Cardiac fibroblast (primary cell): ENCODE data around the gene PROSER3.

ENCODE experiments used
- DNase-seq, 2 donors: peaks; one replicate each; pipeline versions ENCODE4 v3.0.0 to v3.0.0-alpha.2; 2010; ENCODE audit warnings: low read depth in 2 of 2
- H3K4me3 ChIP-seq, 2 donors: replicated peaks in 1 of 2; 1 replicate in 1 of 2; 2 replicates in 1 of 2; pipeline ENCODE4 v1.5.1; 2011; ENCODE audit warnings: low read depth in 2 of 2, low read length in 2 of 2, mild to moderate bottlenecking in 2 of 2, moderate library complexity in 1 of 2
- CTCF ChIP-seq: IDR thresholded peaks from one replicate; pipeline ENCODE4 v1.5.1; 2011; ENCODE audit warnings: low read depth, mild to moderate bottlenecking, low read length, inconsistent platforms

The PROSER3 gene

GRCh38 chr19:35718345-35719041 lies 39.5 kb upstream of the PROSER3 start:
- DNase-seq, result peak; percentile 16 to 29
- no peak for TF ChIP-seq CTCF
- peak overlapping the region; percentile 60 to 90 for H3K4me3 ChIP-seq

GRCh38 chr19:35719402-35720162 lies 38.4 kb upstream of the PROSER3 start:
- peak overlapping the region; percentile 60 to 90 for H3K4me3 ChIP-seq
- DNase-seq, result no peak
- no peak for TF ChIP-seq CTCF

GRCh38 chr19:35720163-35720524 lies 37.8 kb upstream of the PROSER3 start:
- no peak for DNase-seq
- no peak overlapping the region for H3K4me3 ChIP-seq
- TF ChIP-seq CTCF, result no peak

- TF ChIP-seq CTCF, result no peak
- no peak for DNase-seq
- no peak overlapping the region for H3K4me3 ChIP-seq
Measured at GRCh38 chr19:35720648-35721047, 37.3 kb upstream of the PROSER3 start.

- H3K4me3 ChIP-seq, result no peak overlapping the region
- TF ChIP-seq CTCF, result no peak
Measured at GRCh38 chr19:35721374-35721773, 36.6 kb upstream of the PROSER3 start.

GRCh38 chr19:35722461-35722860 lies 35.5 kb upstream of the PROSER3 start:
- no peak overlapping the region for H3K4me3 ChIP-seq
- DNase-seq, result no peak
- TF ChIP-seq CTCF, result no peak

More at GRCh38 chr19:35721374-35721773, 36.6 kb upstream of the PROSER3 start:
- DNase-seq, result no peak
